ENCODE measurements around the gene BMPR1B. TPM values are rescaled to one million over a fixed set of nuclear protein-coding genes. Genes with fewer than 3 reads are reported as not detected.

BMPR1B gene
- total and polyA plus RNA-seq, 12 donors = 0.04 to 7.8 (median 2.5) TPM

DNA sequence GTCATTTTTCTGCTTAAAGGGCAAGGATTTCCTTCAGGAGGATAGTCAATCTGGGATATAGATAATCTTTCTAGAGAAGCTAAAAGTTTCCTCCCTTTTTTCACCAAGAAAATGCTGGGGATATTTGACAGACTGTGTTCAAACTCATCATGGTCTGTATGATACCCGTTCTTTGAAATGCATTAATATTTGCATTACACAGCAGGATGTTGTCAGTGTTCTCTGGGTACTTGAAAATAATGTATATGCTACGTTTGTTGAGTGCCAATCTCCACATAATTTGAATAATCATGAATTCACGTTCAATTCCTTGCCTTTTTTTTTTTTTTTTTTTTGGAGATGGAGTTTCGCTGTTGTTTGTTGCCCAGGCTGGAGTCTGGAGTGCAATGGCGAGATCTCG, 18.0 kb upstream of the BMPR1B start:
- Histone ChIP-seq H3K9me3 (no peaks in the 10 kb centered on the region), H3K4me3 (no peak overlapping the region), H3K4me1 (no peaks in the 10 kb centered on the region), H3K27ac (no peak overlapping the region), H3K27me3 (peaks cover 0 to 35% (median 3%) of the 10 kb centered on the region in 7 donors), H3K36me3 (no peaks in the 10 kb centered on the region)
- ATAC-seq (no peak), DNase-seq (no peak)
- WGBS, 2 donors = 80 to 91% methylated on average over 6 of the region's 6 CpGs
- intact Hi-C loops (cut with DNase I) = loop anchor here in 2 of 10 donors (10.0 kb wide), 3 partner anchors 355 to 435 kb away; no protein-coding TSS in a partner anchor
- TF ChIP-seq, protein P1, sequence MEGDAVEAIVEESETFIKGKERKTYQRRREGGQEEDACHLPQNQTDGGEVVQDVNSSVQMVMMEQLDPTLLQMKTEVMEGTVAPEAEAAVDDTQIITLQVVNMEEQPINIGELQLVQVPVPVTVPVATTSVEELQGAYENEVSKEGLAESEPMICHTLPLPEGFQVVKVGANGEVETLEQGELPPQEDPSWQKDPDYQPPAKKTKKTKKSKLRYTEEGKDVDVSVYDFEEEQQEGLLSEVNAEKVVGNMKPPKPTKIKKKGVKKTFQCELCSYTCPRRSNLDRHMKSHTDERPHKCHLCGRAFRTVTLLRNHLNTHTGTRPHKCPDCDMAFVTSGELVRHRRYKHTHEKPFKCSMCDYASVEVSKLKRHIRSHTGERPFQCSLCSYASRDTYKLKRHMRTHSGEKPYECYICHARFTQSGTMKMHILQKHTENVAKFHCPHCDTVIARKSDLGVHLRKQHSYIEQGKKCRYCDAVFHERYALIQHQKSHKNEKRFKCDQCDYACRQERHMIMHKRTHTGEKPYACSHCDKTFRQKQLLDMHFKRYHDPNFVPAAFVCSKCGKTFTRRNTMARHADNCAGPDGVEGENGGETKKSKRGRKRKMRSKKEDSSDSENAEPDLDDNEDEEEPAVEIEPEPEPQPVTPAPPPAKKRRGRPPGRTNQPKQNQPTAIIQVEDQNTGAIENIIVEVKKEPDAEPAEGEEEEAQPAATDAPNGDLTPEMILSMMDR (IDR thresholded peaks at IDR 0.05) = no peak

DNA sequence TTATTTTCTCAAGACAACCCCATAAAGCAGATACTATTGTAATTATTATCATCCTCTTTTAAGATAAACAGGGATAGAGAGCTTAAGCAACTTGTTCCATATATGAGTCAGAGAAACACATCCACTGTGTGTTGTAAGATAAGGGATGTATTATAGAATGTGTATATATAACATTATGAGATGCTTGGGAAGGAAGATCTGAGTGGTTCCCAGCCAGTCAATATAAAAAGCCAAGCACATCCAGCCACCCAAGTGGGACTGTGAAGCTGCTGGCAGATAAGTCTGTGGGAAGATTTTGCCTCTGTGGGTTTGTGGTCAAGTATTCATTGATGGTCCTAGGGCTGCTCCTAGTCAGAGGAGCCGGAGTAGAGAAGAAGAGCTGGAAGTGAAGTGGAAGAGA, 16.5 kb upstream of the BMPR1B start:
- DNase-seq = no peak
- H3K4me3 ChIP-seq = no peak overlapping the region
- H3K27ac ChIP-seq = no peak overlapping the region
- no peaks in the 10 kb centered on the region for H3K9me3 ChIP-seq
- H3K4me1 ChIP-seq = no peaks in the 10 kb centered on the region
- no peak for ATAC-seq
- WGBS, 2 donors = 84 to 96% methylated on average over 1 of the region's 1 CpG
- intact Hi-C loops (cut with DNase I) = loop anchor here in 1 of 10 donors (10.0 kb wide), 1 partner anchor 353 kb away; no protein-coding TSS in a partner anchor
- TF ChIP-seq, protein P1 (IDR thresholded peaks at IDR 0.05) = no peak
- no peaks in the 10 kb centered on the region for H3K36me3 ChIP-seq
- H3K27me3 ChIP-seq = peaks cover 0 to 35% (median 3%) of the 10 kb centered on the region in 7 donors

DNA sequence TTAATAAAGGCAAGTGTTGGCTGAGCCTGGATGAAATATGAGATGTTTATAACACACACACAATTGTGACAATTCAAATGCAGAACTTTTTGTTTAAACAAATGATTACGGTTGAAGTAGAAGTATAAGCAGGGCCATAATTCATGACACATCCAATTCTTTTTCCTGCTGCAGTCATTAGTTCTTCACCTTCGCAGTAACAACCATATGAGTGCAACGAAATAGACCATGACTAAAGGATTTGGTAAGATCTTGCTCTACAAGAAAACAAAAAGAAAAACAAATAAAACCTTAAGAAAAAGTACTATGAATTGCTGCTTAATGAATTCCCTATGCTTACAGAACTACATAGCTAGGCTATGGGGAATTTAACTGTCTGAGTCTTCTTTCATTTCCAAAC, 13.9 kb upstream of the BMPR1B start:
- ATAC-seq = no peak

GRCh38 chr4:94744850-94745249, 12.9 kb upstream of the BMPR1B start:
- 91 to 97% methylated on average over 1 of the region's 1 CpG for WGBS, 2 donors
- ATAC-seq (no peak), DNase-seq (no peak)
- intact Hi-C loops (cut with DNase I) = loop anchor here in 1 of 10 donors (10.0 kb wide), 1 partner anchor 350 kb away; no protein-coding TSS in a partner anchor
- Histone ChIP-seq H3K4me1 (no peaks in the 10 kb centered on the region), H3K9me3 (no peaks in the 10 kb centered on the region), H3K27ac (no peak overlapping the region), H3K4me3 (no peak overlapping the region), H3K36me3 (no peaks in the 10 kb centered on the region), H3K27me3 (peaks cover 0 to 49% (median 12%) of the 10 kb centered on the region in 7 donors)
- TF ChIP-seq, protein P1 (IDR thresholded peaks at IDR 0.05) = no peak

More for the DNA sequence above, 13.9 kb upstream of the BMPR1B start:
- TF ChIP-seq, protein P1 (IDR thresholded peaks at IDR 0.05) = no peak
- Histone ChIP-seq H3K27me3 (peaks cover 0 to 41% (median 8%) of the 10 kb centered on the region in 7 donors), H3K4me3 (no peak overlapping the region), H3K4me1 (no peaks in the 10 kb centered on the region), H3K9me3 (no peaks in the 10 kb centered on the region), H3K36me3 (no peaks in the 10 kb centered on the region), H3K27ac (no peak overlapping the region)
- intact Hi-C loops (cut with DNase I) = loop anchor here in 1 of 10 donors (10.0 kb wide), 1 partner anchor 351 kb away; no protein-coding TSS in a partner anchor
- DNase-seq = no peak
- 92 to 96% methylated on average over 3 of the region's 3 CpGs for WGBS, 2 donors
